ENCODE data around the gene AGBL1. TPM values are rescaled to one million over a fixed set of nuclear protein-coding genes. Genes with fewer than 3 reads are reported as not detected.

Gene AGBL1
- total RNA-seq, 6 experiments from 2014 or later: not detected

DNA sequence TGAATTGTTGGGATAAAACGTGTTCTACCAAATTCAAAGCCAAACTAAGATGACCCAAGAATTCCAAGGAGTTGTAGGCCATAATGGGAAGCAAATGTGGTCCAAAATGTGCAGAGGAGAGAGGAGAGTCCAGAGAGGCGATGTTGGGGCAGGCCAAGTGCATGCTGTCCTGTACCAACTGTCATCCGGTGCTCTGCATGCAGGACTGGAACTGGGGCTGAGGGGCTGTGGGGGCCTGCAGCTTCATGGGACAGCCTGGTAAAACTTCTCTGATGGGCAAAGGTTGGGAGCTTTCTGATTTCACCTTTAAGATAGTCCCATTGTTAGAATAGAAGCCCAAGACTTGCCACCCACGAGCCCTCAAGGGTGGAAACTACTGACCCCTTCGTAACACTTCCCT lies 831.4 kb downstream of the AGBL1 start:
- H3K4me1 ChIP-seq: no peaks in the 10 kb centered on the region
- H3K27me3 ChIP-seq: no peaks in the 10 kb centered on the region
- H3K4me3 ChIP-seq: no peak overlapping the region
- WGBS (ENCODE audit: insufficient coverage, low coverage, low lambda C conversion rate, missing lambda C conversion rate): 39% methylated on average over 4 of the region's 5 CpGs
- no peak for ATAC-seq
- H3K9me3 ChIP-seq: no peaks in the 10 kb centered on the region
- no peak for DNase-seq
- TF ChIP-seq CTCF (IDR thresholded peaks at IDR 0.05) (no peak), POLR2A (IDR thresholded peaks at IDR 0.05) (no peak)
- H3K36me3 ChIP-seq: no peaks in the 10 kb centered on the region
- intact Hi-C loops (cut with DNase I): no loop called here
- H3K27ac ChIP-seq: no peak overlapping the region

DNA sequence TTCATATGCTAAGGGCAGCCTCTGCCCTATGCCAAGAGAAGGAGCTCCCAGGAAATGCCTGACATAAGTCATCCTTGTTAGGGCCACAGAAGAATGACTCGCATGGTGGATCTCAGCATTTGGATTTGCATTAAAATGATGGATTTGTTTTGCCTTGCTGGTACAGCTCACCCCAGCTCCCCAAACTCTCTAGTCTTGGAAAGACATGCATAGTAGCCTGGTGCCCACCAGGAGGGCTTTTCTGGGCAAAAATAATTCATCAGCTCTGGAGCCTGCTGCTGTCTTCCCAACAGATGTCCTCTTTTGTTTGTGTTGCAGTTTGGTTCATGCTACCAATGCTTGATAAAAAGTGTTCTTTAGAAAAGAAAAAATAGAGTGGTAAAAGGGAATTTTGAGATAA lies 833.0 kb downstream of the AGBL1 start:
- no peak overlapping the region for H3K27ac ChIP-seq
- H3K4me3 ChIP-seq: no peak overlapping the region
- no peaks in the 10 kb centered on the region for H3K27me3 ChIP-seq
- intact Hi-C loops (cut with DNase I): no loop called here
- no peaks in the 10 kb centered on the region for H3K36me3 ChIP-seq
- 67% methylated on average over 1 of the region's 1 CpG for WGBS (ENCODE audit: insufficient coverage, low coverage, low lambda C conversion rate, missing lambda C conversion rate)
- DNase-seq (no peak), ATAC-seq (no peak)
- no peaks in the 10 kb centered on the region for H3K9me3 ChIP-seq
- TF ChIP-seq CTCF (IDR thresholded peaks at IDR 0.05): no peak
- no peaks in the 10 kb centered on the region for H3K4me1 ChIP-seq

GRCh38 chr15:86915811-86916331 lies 836.2 kb downstream of the AGBL1 start:
- H3K9me3 ChIP-seq: no peaks in the 10 kb centered on the region
- DNase-seq (no peak), ATAC-seq (peak; percentile 40 to 79 (median 72))
- 18% methylated on average over 12 of the region's 12 CpGs for WGBS (ENCODE audit: insufficient coverage, low coverage, low lambda C conversion rate, missing lambda C conversion rate)
- TF ChIP-seq POLR2A (IDR thresholded peaks at IDR 0.05): no peak
- peak in 3 of 4 donors; percentile 44 to 55 (median 48) for TF ChIP-seq CTCF (IDR thresholded peaks at IDR 0.05)
- no peaks in the 10 kb centered on the region for H3K27me3 ChIP-seq
- no peaks in the 10 kb centered on the region for H3K4me1 ChIP-seq
- no peaks in the 10 kb centered on the region for H3K36me3 ChIP-seq
- H3K27ac ChIP-seq: no peak overlapping the region
- intact Hi-C loops (cut with DNase I): no loop called here
- H3K4me3 ChIP-seq: no peak overlapping the region

DNA sequence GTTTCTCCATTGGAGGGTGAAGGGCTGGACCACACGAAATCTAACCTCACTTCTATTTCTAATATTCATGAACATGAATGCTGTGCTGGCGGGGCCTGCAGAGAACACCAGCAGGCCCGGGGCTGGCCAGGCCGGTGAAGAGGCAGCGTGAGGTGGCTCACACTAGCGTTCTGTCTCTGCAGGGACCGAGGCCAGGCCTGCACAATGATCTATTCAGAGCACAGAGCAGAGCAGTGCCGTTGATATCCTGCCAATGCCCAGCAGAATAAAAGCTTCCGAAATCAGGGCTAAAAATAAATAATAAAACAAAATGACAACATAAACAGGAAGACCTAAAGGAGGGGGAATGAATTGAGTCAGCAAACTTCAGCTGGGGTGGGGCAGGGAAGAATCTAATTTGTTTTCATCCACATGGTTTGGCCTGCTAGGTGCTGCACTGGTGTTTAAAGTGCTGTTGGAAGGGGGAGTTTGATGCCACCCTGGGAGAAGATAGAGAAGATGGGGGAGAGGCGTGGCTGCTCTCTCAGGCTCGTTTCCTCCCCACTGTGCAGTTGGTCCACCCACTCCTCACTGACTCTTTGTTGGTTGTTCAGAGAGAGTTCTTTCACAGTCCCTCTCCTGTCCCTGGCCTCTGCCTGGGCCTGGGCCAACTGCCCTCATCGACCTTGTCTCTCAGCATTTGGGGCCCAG lies 837.1 kb downstream of the AGBL1 start:
- H3K9me3 ChIP-seq: no peaks in the 10 kb centered on the region
- H3K36me3 ChIP-seq: no peaks in the 10 kb centered on the region
- intact Hi-C loops (cut with DNase I): no loop called here
- no peak overlapping the region for H3K27ac ChIP-seq
- H3K4me3 ChIP-seq: no peak overlapping the region
- no peak for DNase-seq
- 36% methylated on average over 10 of the region's 12 CpGs for WGBS (ENCODE audit: insufficient coverage, low coverage, low lambda C conversion rate, missing lambda C conversion rate)
- ATAC-seq: peak in 1 of 4 donors; percentile 44
- TF ChIP-seq CTCF (IDR thresholded peaks at IDR 0.05): no peak
- TF ChIP-seq POLR2A (IDR thresholded peaks at IDR 0.05): no peak
- no peaks in the 10 kb centered on the region for H3K4me1 ChIP-seq
- H3K27me3 ChIP-seq: no peaks in the 10 kb centered on the region

Data from right lobe of liver (tissue), 6 donors.